ENCODE measurements around the gene SLC8A1.

Gene SLC8A1

GRCh38 chr2:40155728-40156127 is 296.2 kb downstream of the SLC8A1 start:
- no peak for DNase-seq (ENCODE audit: low read depth in 2 of 2)

DNA sequence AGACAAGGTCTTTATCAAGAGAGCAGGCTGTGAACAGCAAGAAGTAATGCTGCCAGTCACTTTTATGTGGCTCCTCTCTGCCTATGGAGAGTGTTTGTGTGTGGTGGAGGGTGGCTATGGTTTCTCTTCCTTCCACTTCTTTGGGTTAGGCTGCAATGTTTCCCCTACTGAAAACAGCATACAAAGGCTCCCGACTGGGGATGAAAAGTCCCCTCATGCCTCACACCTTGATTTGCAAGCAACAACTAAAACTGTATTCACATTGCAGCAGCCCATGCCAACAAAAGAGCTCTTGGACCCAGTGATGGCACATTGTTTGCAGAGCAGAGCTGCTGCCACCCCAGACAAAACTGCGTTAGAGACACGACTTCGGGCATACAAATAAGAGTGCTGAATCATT is 301.6 kb downstream of the SLC8A1 start:
- no peak for DNase-seq (ENCODE audit: low read depth in 2 of 2)

- no peak for DNase-seq (ENCODE audit: low read depth in 2 of 2)
Observed at GRCh38 chr2:40148334-40148733, 303.6 kb downstream of the SLC8A1 start.

DNA sequence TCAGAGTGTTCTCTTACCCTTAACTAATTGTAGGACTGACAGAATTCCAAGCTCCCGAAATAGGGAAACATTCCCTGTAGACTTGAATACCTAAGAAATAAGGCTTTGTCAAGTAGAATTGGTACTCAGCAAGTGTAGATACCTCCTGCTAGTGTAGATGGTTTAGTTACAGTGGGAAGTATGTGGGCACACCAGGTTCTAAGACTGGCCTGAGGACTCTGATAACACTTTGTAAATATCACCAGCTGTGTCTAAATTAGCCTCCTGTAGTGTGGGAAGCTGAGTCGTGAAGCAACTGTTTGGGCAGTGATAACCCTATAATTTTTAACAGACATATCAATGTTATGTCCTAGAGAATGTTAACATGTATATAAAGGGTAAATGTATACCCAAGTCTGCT is 304.5 kb downstream of the SLC8A1 start:
- no peak for DNase-seq (ENCODE audit: low read depth in 2 of 2)

DNA sequence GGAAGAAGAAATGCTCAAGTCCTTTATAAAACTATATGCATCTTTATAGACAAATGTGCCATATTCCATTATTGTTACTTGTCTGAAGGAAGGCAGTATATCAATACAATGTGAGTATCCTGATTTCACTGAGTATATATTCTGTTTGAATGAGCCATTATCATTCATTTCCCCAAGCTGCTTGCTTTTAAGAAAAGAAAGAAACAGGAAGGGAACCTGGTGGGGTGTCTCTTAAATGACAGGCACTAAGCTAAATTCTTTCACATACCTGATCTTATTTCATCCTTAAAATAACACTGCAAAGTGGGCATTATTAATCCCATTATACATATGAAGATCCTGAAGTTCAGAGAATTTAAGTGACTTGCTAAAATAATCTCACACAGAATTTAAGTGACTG is 307.9 kb downstream of the SLC8A1 start:
- DNase-seq (ENCODE audit: low read depth in 2 of 2): no peak

DNA sequence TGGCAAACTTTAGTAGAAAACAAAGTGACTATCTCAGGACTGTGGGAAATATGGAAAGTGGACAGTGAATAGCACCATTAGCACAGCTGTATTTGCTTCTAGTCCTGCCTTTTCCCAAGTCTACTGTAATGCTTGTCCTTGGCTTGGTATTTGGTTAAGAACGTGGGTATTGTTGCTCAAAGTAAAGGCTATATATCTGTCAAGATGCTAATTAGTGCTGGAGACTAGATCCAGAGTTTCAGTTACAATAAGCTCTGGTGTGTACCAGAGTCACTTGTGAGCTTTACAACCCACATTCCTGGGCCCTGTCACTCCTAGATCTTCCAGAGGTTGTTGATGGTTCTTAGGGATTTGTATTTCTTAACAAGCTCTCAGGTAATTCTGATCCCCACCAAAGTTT is 313.6 kb downstream of the SLC8A1 start:
- no peak for DNase-seq (ENCODE audit: low read depth in 2 of 2)

- DNase-seq (ENCODE audit: low read depth in 2 of 2): no peak
Observed at GRCh38 chr2:40131081-40131704, 320.7 kb downstream of the SLC8A1 start.

GRCh38 chr2:40130251-40130994 is 321.5 kb downstream of the SLC8A1 start:
- no peak for DNase-seq (ENCODE audit: low read depth in 2 of 2)

GRCh38 chr2:40129725-40130124 is 322.2 kb downstream of the SLC8A1 start:
- DNase-seq (ENCODE audit: low read depth in 2 of 2): no peak

GRCh38 chr2:40128796-40129195 is 323.1 kb downstream of the SLC8A1 start:
- DNase-seq (ENCODE audit: low read depth in 2 of 2): no peak

GRCh38 chr2:40127890-40128557 is 323.9 kb downstream of the SLC8A1 start:
- DNase-seq (ENCODE audit: low read depth in 2 of 2): no peak

GRCh38 chr2:40127146-40127545 is 324.7 kb downstream of the SLC8A1 start:
- no peak for DNase-seq (ENCODE audit: low read depth in 2 of 2)

DNA sequence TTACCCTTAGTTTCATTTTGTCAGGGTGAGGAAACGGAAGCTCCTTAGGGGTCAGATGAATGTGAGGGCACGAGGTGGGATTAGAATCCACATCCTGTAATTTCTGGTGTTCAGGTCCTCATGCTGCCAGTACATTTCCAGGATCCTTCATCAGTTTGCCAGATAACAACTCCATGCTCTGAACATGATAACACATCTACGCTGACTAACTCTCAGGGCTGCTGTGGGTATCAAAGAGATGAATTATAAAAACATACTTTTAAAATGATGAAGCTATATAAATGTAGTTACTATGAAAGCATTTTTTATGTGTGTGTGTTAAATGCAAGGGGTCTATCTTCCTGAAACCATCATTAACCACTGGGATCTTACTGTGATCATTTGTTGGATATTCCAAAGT is 325.9 kb downstream of the SLC8A1 start:
- DNase-seq (ENCODE audit: low read depth in 2 of 2): no peak

- DNase-seq (ENCODE audit: low read depth in 2 of 2): no peak
Observed at GRCh38 chr2:40123746-40124145, 328.1 kb downstream of the SLC8A1 start.

DNA sequence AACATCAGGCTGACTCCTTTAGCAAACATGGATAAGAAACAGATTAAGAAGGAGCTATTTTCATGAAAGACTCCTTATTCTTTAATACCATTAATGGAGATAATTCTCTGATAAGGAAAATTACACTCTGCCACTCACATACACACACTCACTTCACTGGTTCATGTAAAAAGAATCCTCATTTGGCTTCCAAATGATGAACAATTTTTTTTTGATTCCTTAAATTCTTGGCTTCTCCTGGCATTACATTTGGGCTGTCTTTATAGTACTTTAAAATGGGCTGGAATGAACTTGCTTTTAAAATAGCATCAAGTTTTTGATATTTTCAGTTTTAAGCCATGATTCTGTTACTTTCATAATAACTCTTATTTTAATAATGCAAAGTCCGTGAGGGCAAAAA is 328.6 kb downstream of the SLC8A1 start:
- DNase-seq (ENCODE audit: low read depth in 2 of 2): no peak

- DNase-seq (ENCODE audit: low read depth in 2 of 2): no peak
Observed at GRCh38 chr2:40120957-40121356, 330.9 kb downstream of the SLC8A1 start.

DNA sequence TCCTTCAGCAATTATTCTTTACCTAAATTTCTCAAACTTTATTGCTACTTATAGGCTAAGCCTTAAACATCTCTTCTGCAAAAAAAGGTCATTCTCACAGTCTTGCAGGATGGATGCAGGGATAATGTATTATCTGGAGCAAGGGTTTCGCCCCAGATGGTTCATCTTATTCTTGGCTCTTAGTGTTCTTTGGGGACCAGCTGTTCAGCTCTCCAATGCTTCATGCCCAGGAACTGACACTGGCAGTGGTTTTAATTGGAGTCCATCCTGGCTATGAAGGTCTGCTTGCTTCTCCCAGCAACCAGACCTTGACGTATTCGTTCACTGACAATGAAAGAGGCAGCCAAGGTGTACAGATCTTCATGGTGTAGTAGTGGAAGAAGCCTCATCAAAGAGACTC is 331.9 kb downstream of the SLC8A1 start:
- DNase-seq (ENCODE audit: low read depth in 2 of 2): no peak

DNA sequence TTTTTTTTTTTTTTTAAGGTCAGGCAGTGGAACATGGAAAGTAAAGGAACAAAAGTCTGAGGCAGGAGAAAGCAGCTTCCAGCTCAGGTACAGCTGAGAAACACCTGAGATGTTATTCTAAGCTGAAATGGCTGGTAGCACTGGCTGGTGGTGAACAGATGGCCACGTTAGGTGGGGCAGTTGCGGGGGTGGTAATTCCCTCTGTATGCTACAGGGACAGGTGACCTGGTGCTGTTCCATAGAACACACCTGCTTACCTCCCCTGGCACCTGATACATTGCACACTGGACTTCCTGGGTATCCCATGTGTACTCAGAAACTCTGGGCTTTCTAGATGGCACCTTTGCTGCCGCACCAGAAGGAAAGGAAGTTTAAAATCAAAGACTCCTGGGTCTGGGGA is 333.3 kb downstream of the SLC8A1 start:
- DNase-seq (ENCODE audit: low read depth in 2 of 2): no peak

- DNase-seq (ENCODE audit: low read depth in 2 of 2): no peak
Observed at GRCh38 chr2:40115894-40116293, 336.0 kb downstream of the SLC8A1 start.

GRCh38 chr2:40115348-40115747 is 336.5 kb downstream of the SLC8A1 start:
- no peak for DNase-seq (ENCODE audit: low read depth in 2 of 2)

- DNase-seq (ENCODE audit: low read depth in 2 of 2): no peak
Observed at GRCh38 chr2:40113997-40114396, 337.9 kb downstream of the SLC8A1 start.

DNA sequence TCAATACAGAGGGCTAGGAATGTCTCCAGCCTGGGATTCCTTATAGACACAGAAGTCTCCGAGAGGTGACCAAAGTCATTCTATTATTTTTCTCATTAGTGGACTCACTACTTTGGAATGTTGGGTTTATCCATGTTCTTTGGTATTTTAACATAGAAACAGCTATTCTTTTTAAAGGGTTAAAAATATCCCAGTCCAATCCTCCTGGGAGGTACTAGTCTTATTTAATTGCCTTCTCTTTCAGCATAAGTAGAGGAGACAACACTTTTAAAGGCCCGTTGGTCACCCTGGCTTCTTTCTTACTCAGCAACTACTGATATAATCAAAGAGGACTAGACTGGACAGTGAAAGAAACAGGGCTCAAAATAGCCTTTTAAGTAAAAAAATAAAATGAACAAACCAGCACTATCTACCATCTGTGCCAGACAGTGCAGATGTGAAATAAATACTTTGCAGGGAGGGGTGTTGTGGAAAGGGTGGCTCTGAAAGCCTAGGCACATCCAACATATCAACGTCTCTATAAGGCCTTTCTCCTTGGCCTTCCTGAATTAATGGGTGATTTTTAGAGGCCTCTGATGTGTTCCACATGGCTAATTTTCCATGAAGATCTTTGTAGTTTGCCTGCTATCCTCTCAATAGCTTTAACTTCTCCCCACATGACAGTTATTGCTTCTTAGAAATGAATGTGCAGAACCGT is 338.5 kb downstream of the SLC8A1 start:
- DNase-seq (ENCODE audit: low read depth in 2 of 2): no peak

GRCh38 chr2:40109381-40109780 is 342.5 kb downstream of the SLC8A1 start:
- no peak for DNase-seq (ENCODE audit: low read depth in 2 of 2)

All from stimulated activated CD4-positive, alpha-beta T cell treated with anti-CD3 and anti-CD28 coated beads, Interleukin-1b, Interleukin-23, amount 100 ng/mL, for 4 hours (primary cell).